GM12878 (cell line): ENCODE results near the gene HMCN1. TPM values are rescaled to one million over a fixed set of nuclear protein-coding genes. Genes with fewer than 3 reads are reported as not detected.

Source experiments
- BACH1 ChIP-seq: fragments of 450-650 bp; IDR thresholded peaks from 2 replicates; pipeline ENCODE4 v1.6.1; 2017; ENCODE audit warnings: mild to moderate bottlenecking, borderline replicate concordance
- BMI1 ChIP-seq: fragments of 450-650 bp; IDR thresholded peaks from 2 replicates; pipeline ENCODE4 v1.6.1; 2016; ENCODE audit warnings: mild to moderate bottlenecking, moderate library complexity, borderline replicate concordance
- CHD2 ChIP-seq: IDR thresholded peaks from 2 replicates; pipeline ENCODE4 v1.6.1; 2011; ENCODE audit warnings: low read depth, low read length, improper control_type of control experiment, borderline replicate concordance
- E2F8 ChIP-seq: fragments of 450-650 bp; IDR thresholded peaks from 2 replicates; pipeline ENCODE4 v1.6.1; 2018; ENCODE audit warnings: mild to moderate bottlenecking, low read depth, moderate library complexity; ENCODE audit not compliant: partially characterized antibody
- IKZF1 ChIP-seq: fragments of 450-650 bp; conservative IDR thresholded peaks from 2 replicates; pipeline ENCODE4 v1.6.1; 2017; ENCODE audit warnings: antibody characterized with exemption, mild to moderate bottlenecking
- IRF5 ChIP-seq: fragments of 450-650 bp; IDR thresholded peaks from 2 replicates; pipeline ENCODE4 v1.6.1; 2017; ENCODE audit warnings: borderline replicate concordance
- NR2F1 ChIP-seq: fragments of 450-650 bp; conservative IDR thresholded peaks from 2 replicates; pipeline ENCODE4 v1.6.1; 2017; ENCODE audit warnings: mild to moderate bottlenecking
- POU2F2 ChIP-seq: IDR thresholded peaks from 3 replicates; pipeline ENCODE4 v1.6.1; 2011; ENCODE audit warnings: low read depth, mild to moderate bottlenecking, low read length, borderline replicate concordance
- RB1 ChIP-seq: fragments of 450-650 bp; formaldehyde crosslinking; IDR thresholded peaks from 2 replicates; pipeline ENCODE4 v1.6.1; 2017; ENCODE audit warnings: mild to moderate bottlenecking, borderline replicate concordance
- SUZ12 ChIP-seq: fragments of 200-600 bp; sonication (generic); IDR thresholded peaks from one replicate; pipeline ENCODE4 v1.6.1; 2018; ENCODE audit warnings: antibody characterized with exemption, mild to moderate bottlenecking; ENCODE audit not compliant: unreplicated experiment
- ZNF274 ChIP-seq: IDR thresholded peaks from one replicate; pipeline ENCODE4 v1.8.0; 2011; ENCODE audit not compliant: insufficient read length, insufficient read depth
- ZNF384 ChIP-seq: IDR thresholded peaks from 2 replicates; pipeline ENCODE4 v1.6.1; 2012; ENCODE audit warnings: low read depth, mild to moderate bottlenecking, low read length, improper control_type of control experiment, borderline replicate concordance
- ZSCAN29 ChIP-seq: fragments of 450-650 bp; IDR thresholded peaks from 2 replicates; pipeline ENCODE4 v1.6.1; 2017; ENCODE audit warnings: mild to moderate bottlenecking, moderate library complexity
- polyA plus RNA-seq, 11 experiments: library from polyadenylated mRNA; depleted of rRNA in 4 of 11; unstranded in 6 of 11; stranded (reverse) in 5 of 11; fragments of >200 nt; fragmentation: Nextera tagmentation in 4 of 11; fragmentation: Illumina TruSeq in 1 of 11; extraction: Ambion mirVana in 4 of 11; extraction: Trizol in 1 of 11; gene quantifications; 1 replicate in 1 of 11; 2 replicates in 10 of 11; pipeline versions ENCODE4 v1.2.1 to v1.2.3, GENCODE V29; 2011 to 2016; ENCODE audit warnings: inconsistent platforms in 2 of 11, missing spikeins in 2 of 11, low read depth in 1 of 11
- total RNA-seq, 4 experiments: library from RNA; depleted of rRNA in 3 of 4; stranded (reverse); fragments of >200 nt in 3 of 4; fragmentation: Illumina TruSeq in 1 of 4; extraction: Trizol in 1 of 4; gene quantifications; 2 replicates each; pipeline versions ENCODE4 v1.2.1 to v1.2.3, GENCODE V29; 2013 to 2021
- TF ChIP-seq, protein P1 (sequence below): fragments of 450-650 bp; IDR thresholded peaks from 2 replicates; pipeline ENCODE4 v1.6.1; 2017; ENCODE audit warnings: mild to moderate bottlenecking, moderate library complexity
- TF ChIP-seq, protein P2 (sequence below): fragments of 450-650 bp; IDR thresholded peaks from 2 replicates; pipeline ENCODE4 v1.6.1; 2016; ENCODE audit warnings: mild to moderate bottlenecking
- TF ChIP-seq, protein P3 (sequence below): fragments of 450-650 bp; IDR thresholded peaks from 2 replicates; pipeline ENCODE4 v1.6.1; 2017; ENCODE audit warnings: antibody characterized with exemption, mild to moderate bottlenecking, moderate library complexity

The HMCN1 gene
- total and polyA plus RNA-seq, 10 of the 15 experiments (the other 5 are each of a cell fraction or from before 2014, with no cell fraction given), result under 0.01 to 0.07 TPM; not detected in 8

DNA sequence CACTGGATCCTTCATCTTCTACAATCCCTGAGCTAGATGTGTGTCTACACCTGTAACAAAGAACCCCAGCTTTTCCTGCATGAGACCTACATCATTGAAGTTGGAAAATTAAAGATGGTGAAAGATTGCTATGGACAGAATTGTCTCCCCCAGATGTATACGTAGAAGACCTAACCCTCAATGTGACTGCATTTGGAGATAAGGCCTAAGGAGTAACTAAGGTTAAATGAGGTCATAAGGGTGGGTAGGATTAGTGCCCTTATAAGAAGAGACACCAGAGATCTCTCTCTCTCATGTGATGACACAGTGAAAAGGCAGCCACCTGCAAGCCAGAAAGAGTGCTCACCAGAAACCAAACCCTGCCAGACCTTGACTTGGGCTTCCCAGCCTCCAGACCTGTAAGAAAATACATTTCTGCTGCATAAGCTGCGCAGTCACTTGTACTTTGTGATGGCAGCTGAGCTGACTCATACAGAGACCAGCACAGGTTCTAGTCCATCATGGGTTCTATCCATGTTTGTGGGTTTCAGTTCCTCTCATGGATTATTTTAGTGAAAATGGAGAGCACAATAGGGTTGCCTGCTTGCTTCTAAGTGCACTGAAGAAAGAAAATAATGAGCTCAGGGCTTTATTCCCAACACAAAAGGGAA, 460.0 kb downstream of the HMCN1 start (continued):
- TF ChIP-seq, protein P1, sequence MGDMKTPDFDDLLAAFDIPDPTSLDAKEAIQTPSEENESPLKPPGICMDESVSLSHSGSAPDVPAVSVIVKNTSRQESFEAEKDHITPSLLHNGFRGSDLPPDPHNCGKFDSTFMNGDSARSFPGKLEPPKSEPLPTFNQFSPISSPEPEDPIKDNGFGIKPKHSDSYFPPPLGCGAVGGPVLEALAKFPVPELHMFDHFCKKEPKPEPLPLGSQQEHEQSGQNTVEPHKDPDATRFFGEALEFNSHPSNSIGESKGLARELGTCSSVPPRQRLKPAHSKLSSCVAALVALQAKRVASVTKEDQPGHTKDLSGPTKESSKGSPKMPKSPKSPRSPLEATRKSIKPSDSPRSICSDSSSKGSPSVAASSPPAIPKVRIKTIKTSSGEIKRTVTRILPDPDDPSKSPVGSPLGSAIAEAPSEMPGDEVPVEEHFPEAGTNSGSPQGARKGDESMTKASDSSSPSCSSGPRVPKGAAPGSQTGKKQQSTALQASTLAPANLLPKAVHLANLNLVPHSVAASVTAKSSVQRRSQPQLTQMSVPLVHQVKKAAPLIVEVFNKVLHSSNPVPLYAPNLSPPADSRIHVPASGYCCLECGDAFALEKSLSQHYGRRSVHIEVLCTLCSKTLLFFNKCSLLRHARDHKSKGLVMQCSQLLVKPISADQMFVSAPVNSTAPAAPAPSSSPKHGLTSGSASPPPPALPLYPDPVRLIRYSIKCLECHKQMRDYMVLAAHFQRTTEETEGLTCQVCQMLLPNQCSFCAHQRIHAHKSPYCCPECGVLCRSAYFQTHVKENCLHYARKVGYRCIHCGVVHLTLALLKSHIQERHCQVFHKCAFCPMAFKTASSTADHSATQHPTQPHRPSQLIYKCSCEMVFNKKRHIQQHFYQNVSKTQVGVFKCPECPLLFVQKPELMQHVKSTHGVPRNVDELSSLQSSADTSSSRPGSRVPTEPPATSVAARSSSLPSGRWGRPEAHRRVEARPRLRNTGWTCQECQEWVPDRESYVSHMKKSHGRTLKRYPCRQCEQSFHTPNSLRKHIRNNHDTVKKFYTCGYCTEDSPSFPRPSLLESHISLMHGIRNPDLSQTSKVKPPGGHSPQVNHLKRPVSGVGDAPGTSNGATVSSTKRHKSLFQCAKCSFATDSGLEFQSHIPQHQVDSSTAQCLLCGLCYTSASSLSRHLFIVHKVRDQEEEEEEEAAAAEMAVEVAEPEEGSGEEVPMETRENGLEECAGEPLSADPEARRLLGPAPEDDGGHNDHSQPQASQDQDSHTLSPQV, result no peak
- TF ChIP-seq ZSCAN29 (no peak), POU2F2 (no peak), BACH1 (no peak), IKZF1 (peak; percentile 69), BMI1 (no peak), E2F8 (no peak), IRF5 (no peak), NR2F1 (0 out of 2 replicates have a peak, but pooled peaks have one; percentile 23), SUZ12 (no peak), ZNF274 (no peak), ZNF384 (no peak), RB1 (no peak), CHD2 (no peak)
- TF ChIP-seq, protein P2, sequence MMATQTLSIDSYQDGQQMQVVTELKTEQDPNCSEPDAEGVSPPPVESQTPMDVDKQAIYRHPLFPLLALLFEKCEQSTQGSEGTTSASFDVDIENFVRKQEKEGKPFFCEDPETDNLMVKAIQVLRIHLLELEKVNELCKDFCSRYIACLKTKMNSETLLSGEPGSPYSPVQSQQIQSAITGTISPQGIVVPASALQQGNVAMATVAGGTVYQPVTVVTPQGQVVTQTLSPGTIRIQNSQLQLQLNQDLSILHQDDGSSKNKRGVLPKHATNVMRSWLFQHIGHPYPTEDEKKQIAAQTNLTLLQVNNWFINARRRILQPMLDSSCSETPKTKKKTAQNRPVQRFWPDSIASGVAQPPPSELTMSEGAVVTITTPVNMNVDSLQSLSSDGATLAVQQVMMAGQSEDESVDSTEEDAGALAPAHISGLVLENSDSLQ, result no peak
- TF ChIP-seq, protein P3, sequence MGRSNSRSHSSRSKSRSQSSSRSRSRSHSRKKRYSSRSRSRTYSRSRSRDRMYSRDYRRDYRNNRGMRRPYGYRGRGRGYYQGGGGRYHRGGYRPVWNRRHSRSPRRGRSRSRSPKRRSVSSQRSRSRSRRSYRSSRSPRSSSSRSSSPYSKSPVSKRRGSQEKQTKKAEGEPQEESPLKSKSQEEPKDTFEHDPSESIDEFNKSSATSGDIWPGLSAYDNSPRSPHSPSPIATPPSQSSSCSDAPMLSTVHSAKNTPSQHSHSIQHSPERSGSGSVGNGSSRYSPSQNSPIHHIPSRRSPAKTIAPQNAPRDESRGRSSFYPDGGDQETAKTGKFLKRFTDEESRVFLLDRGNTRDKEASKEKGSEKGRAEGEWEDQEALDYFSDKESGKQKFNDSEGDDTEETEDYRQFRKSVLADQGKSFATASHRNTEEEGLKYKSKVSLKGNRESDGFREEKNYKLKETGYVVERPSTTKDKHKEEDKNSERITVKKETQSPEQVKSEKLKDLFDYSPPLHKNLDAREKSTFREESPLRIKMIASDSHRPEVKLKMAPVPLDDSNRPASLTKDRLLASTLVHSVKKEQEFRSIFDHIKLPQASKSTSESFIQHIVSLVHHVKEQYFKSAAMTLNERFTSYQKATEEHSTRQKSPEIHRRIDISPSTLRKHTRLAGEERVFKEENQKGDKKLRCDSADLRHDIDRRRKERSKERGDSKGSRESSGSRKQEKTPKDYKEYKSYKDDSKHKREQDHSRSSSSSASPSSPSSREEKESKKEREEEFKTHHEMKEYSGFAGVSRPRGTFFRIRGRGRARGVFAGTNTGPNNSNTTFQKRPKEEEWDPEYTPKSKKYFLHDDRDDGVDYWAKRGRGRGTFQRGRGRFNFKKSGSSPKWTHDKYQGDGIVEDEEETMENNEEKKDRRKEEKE, result no peak
